MM.1S (cell line): ENCODE data around the gene HIP1.

Source experiments
- EZH2 ChIP-seq: fragments of 300-600 bp; sonication (generic); optimal IDR thresholded peaks from 2 replicates; pipeline ENCODE3; 2017; ENCODE audit warnings: low read depth, mild to moderate bottlenecking, antibody characterized with exemption, low read length, mixed read lengths
- EZH2phosphoT487 ChIP-seq: fragments of 300-600 bp; sonication (generic); IDR thresholded peaks from 2 replicates; pipeline ENCODE4 v1.6.1; 2018; ENCODE audit warnings: antibody characterized with exemption, low read length
- TF ChIP-seq, protein P1 (sequence below): fragments of 300-600 bp; sonication (generic); IDR thresholded peaks from 2 replicates; pipeline ENCODE4 v1.5.1; 2016; ENCODE audit warnings: antibody characterized with exemption, low read length, mixed read lengths

DNA sequence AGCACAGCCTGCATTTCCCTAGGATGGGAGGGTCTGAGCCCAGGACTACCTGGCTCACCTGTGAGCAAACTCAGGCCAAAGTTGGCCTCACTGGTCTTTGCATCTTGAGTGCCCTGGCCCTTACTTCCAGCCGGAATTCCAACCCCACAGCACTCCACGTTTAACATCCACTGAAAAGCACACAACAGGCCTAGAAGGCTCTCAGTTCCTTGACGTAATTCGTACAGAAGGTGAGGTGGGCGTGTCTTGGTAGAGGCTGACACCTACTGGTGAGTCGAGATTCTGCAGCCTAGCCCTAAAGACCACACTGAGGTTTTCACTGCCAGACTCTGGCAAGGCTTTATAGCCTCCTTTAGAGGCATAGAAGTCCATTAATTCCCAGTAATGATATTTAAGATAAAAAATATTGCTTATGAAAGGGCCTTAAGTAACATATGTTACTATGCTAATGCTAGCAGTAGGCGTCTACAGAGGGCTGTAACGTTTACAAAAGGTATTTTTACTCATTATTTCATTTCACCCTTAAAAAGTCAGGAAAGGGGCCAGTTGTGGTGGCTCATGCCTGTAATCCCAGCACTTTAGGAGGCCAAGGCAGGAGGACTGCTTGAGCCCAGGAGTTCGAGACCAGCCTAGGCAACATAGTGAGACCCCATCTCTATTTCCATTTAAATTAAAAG is 95.8 kb downstream of the HIP1 start:
- TF ChIP-seq, protein P1, sequence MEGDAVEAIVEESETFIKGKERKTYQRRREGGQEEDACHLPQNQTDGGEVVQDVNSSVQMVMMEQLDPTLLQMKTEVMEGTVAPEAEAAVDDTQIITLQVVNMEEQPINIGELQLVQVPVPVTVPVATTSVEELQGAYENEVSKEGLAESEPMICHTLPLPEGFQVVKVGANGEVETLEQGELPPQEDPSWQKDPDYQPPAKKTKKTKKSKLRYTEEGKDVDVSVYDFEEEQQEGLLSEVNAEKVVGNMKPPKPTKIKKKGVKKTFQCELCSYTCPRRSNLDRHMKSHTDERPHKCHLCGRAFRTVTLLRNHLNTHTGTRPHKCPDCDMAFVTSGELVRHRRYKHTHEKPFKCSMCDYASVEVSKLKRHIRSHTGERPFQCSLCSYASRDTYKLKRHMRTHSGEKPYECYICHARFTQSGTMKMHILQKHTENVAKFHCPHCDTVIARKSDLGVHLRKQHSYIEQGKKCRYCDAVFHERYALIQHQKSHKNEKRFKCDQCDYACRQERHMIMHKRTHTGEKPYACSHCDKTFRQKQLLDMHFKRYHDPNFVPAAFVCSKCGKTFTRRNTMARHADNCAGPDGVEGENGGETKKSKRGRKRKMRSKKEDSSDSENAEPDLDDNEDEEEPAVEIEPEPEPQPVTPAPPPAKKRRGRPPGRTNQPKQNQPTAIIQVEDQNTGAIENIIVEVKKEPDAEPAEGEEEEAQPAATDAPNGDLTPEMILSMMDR = peak; percentile 90
- TF ChIP-seq EZH2 (no peak), EZH2phosphoT487 (no peak)
